Cardiac septum (tissue), 1 donor: Measurements from ENCODE around the gene CAMSAP3. TPM values are rescaled to one million over a fixed set of nuclear protein-coding genes. Genes with fewer than 3 reads are reported as not detected.

Experiments used
- microRNA-seq: library from miRNA; unstranded; fragments of <30 nt; microRNA quantifications from one replicate; pipeline ENCODE4 v1.2.0, GENCODE V29; 2020
- total RNA-seq: library from RNA; stranded (reverse); fragmentation: NEBNext Ultra II Directional; extraction: Animal tissue kit (Norgen Biotek cat#: 25700); gene quantifications from one replicate; pipeline ENCODE4 v1.2.1, GENCODE V29; 2021
- donor health status: DM: no; HTN: no; CAD: no.

CAMSAP3 gene
- total RNA-seq, 1 donor from 2014 or later, result not detected

Small RNA genes lying within 50 kb of the gene (microRNA-seq; reads per million reads assigned to microRNA genes)
- not detected for gene MIR6792

Other genes starting within 250 kb of the CAMSAP3 start
- gene ARHGEF18, start 246.9 kb upstream of the CAMSAP3 start, total RNA-seq, result 12.5 TPM
- gene PEX11G, start 106.8 kb upstream of the CAMSAP3 start, total RNA-seq, result 1.9 TPM
- 76.7 TPM for gene ZNF358, start 79.8 kb upstream of the CAMSAP3 start, total RNA-seq
- gene MCOLN1, start 73.2 kb upstream of the CAMSAP3 start, total RNA-seq, result 16.0 TPM
- 41.9 TPM for gene PNPLA6, start 60.1 kb upstream of the CAMSAP3 start, total RNA-seq
- gene XAB2, start 33.7 kb downstream of the CAMSAP3 start, total RNA-seq, result 21.8 TPM
- gene PET100, start 33.9 kb downstream of the CAMSAP3 start, total RNA-seq, result 130 TPM
- not detected for gene PCP2, start 37.9 kb downstream of the CAMSAP3 start, total RNA-seq
- gene STXBP2, start 41.2 kb downstream of the CAMSAP3 start, total RNA-seq, result 4.0 TPM
- gene RETN, start 73.2 kb downstream of the CAMSAP3 start, total RNA-seq, result 0.75 TPM
- gene MCEMP1, start 81.2 kb downstream of the CAMSAP3 start, total RNA-seq, result 0.54 TPM
- gene TRAPPC5, start 85.0 kb downstream of the CAMSAP3 start, total RNA-seq, result 77.0 TPM
- not detected for gene FCER2, start 106.3 kb downstream of the CAMSAP3 start, total RNA-seq
- 0.92 TPM for gene CLEC4G, start 136.2 kb downstream of the CAMSAP3 start, total RNA-seq
- gene CD209, start 151.7 kb downstream of the CAMSAP3 start, total RNA-seq, result 7.6 TPM
- gene CLEC4M, start 167.4 kb downstream of the CAMSAP3 start, total RNA-seq, result not detected
- 23.6 TPM for gene EVI5L, start 234.4 kb downstream of the CAMSAP3 start, total RNA-seq